ENCODE results near the gene OGDH.

The OGDH gene

GRCh38 chr7:44661233-44661632, 54.8 kb downstream of the OGDH start:
- DNase-seq (ENCODE audit: low spot score): no peak
- no peak overlapping the region for H3K4me3 ChIP-seq
- no peak overlapping the region for H3K27ac ChIP-seq
- no peak for TF ChIP-seq CTCF (IDR thresholded peaks at IDR 0.05)

GRCh38 chr7:44664780-44665461, 58.5 kb downstream of the OGDH start:
- no peak for TF ChIP-seq CTCF (IDR thresholded peaks at IDR 0.05)
- no peak overlapping the region for H3K27ac ChIP-seq

GRCh38 chr7:44665531-44666213, 59.2 kb downstream of the OGDH start:
- no peak for DNase-seq (ENCODE audit: low spot score)
- Histone ChIP-seq H3K27ac (no peak overlapping the region), H3K4me3 (no peak overlapping the region)
- TF ChIP-seq CTCF (IDR thresholded peaks at IDR 0.05): no peak

More at GRCh38 chr7:44664780-44665461, 58.5 kb downstream of the OGDH start:
- DNase-seq (ENCODE audit: low spot score): no peak
- no peak overlapping the region for H3K4me3 ChIP-seq

- TF ChIP-seq CTCF (IDR thresholded peaks at IDR 0.05): no peak
- H3K27ac ChIP-seq: no peak overlapping the region
- H3K4me3 ChIP-seq: no peak overlapping the region
- DNase-seq (ENCODE audit: low spot score): no peak
Measured at GRCh38 chr7:44666566-44666965, 60.1 kb downstream of the OGDH start.

GRCh38 chr7:44667190-44667589, 60.8 kb downstream of the OGDH start:
- Histone ChIP-seq H3K27ac (no peak overlapping the region), H3K4me3 (no peak overlapping the region)
- no peak for TF ChIP-seq CTCF (IDR thresholded peaks at IDR 0.05)
- no peak for DNase-seq (ENCODE audit: low spot score)

GRCh38 chr7:44671069-44671468, 64.6 kb downstream of the OGDH start:
- no peak overlapping the region for H3K27ac ChIP-seq
- no peak for TF ChIP-seq CTCF (IDR thresholded peaks at IDR 0.05)
- no peak overlapping the region for H3K4me3 ChIP-seq
- no peak for DNase-seq (ENCODE audit: low spot score)

- H3K4me3 ChIP-seq: no peak overlapping the region
- no peak overlapping the region for H3K27ac ChIP-seq
- TF ChIP-seq CTCF (IDR thresholded peaks at IDR 0.05): no peak
- no peak for DNase-seq (ENCODE audit: low spot score)
Measured at GRCh38 chr7:44673324-44673723, 66.9 kb downstream of the OGDH start.

Data from coronary artery (tissue), 2 donors.